DND-41 (cell line): Measurements from ENCODE around the gene JMJD1C.

Experiments used
- ATAC-seq: fragments of 200-7000 bp; cut with Tn5 transposase; 3 replicates; pipeline ENCODE4 v1.9.1; 2021; ENCODE audit warnings: low read depth; ENCODE audit not compliant: insufficient read depth
- DNase-seq: peaks from one replicate; pipeline ENCODE4 v3.0.0-alpha.2; 2020
- H2AFZ ChIP-seq: 2 replicates; pipeline ENCODE4 v1.6.0; 2012; ENCODE audit warnings: low read depth, low read length
- H3K27ac ChIP-seq: 2 replicates; pipeline ENCODE4 v1.5.1; 2012; ENCODE audit warnings: low read length, inconsistent platforms
- H3K27me3 ChIP-seq: fragments of 200-600 bp; sonication (generic); 2 replicates; pipeline ENCODE4 v1.6.0; 2012; ENCODE audit warnings: low read length, mild to moderate bottlenecking, inconsistent platforms; ENCODE audit not compliant: insufficient read depth, poor library complexity
- H3K36me3 ChIP-seq: 2 replicates; pipeline ENCODE4 v1.5.1; 2012; ENCODE audit warnings: low read length, inconsistent platforms; ENCODE audit not compliant: insufficient read depth
- H3K4me1 ChIP-seq: 2 replicates; pipeline ENCODE4 v1.5.1; 2012; ENCODE audit warnings: mild to moderate bottlenecking, low read length; ENCODE audit not compliant: insufficient read depth
- H3K4me2 ChIP-seq: 2 replicates; pipeline ENCODE4 v1.6.0; 2012; ENCODE audit warnings: mild to moderate bottlenecking, moderate library complexity, low read length, inconsistent platforms; ENCODE audit not compliant: insufficient read depth
- H3K4me3 ChIP-seq, 2 experiments: fragments of 200-600 bp in 1 of 2; shearing (Covaris generic) in 1 of 2; 2 replicates each; pipeline ENCODE4 v1.5.1; 2012 to 2016; ENCODE audit warnings: inconsistent platforms in 2 of 2, low read length in 2 of 2, mild to moderate bottlenecking in 2 of 2, low read depth in 1 of 2, moderate library complexity in 1 of 2
- H3K79me2 ChIP-seq: 2 replicates; pipeline ENCODE4 v1.6.0; 2012; ENCODE audit warnings: low read length, inconsistent platforms; ENCODE audit not compliant: insufficient read depth
- H3K9ac ChIP-seq: 2 replicates; pipeline ENCODE4 v1.6.0; 2012; ENCODE audit warnings: low read depth, mild to moderate bottlenecking, inconsistent platforms, low read length, moderate library complexity
- H3K9me3 ChIP-seq: 2 replicates; pipeline ENCODE4 v1.5.1; 2012; ENCODE audit warnings: low read length, moderate library complexity, mild to moderate bottlenecking, inconsistent platforms; ENCODE audit not compliant: insufficient read depth, severe bottlenecking
- H4K20me1 ChIP-seq: 2 replicates; pipeline ENCODE4 v1.6.0; 2012; ENCODE audit warnings: low read length; ENCODE audit not compliant: insufficient read depth
- EZH2 ChIP-seq: IDR thresholded peaks from 3 replicates; pipeline ENCODE4 v1.6.1; 2012; ENCODE audit warnings: borderline replicate concordance, low read depth, mild to moderate bottlenecking, moderate library complexity, low read length, inconsistent platforms; ENCODE audit not compliant: severe bottlenecking
- TF ChIP-seq, protein P1 (sequence below): IDR thresholded peaks from 2 replicates; pipeline ENCODE4 v1.5.1; 2012; ENCODE audit warnings: borderline replicate concordance, low read length, moderate library complexity, mild to moderate bottlenecking; ENCODE audit not compliant: poor library complexity, severe bottlenecking; ENCODE audit errors: extremely low read depth

The JMJD1C gene

DNA sequence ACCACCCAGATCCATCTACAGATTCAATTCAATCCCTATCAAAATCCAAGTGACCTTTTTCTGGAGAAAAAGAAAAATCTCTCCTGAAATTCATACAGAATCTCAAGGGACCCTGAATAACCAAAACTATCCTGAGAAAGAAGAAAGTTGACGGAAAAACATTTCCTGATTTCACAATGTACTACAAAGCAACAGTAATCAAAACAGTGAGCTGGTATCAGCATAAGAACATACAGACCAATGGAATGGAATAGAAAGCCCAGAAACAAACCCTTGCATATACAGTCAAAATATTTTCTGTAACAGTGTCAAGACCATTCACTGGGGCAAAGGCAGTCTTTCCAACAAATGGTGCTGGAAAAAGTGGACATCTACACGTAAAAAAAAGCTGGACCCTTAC, 89.9 kb downstream of the JMJD1C start:
- Histone ChIP-seq H3K36me3 (peaks cover 14% of the 10 kb centered on the region; the same call in 1 of the 2 replicates), H3K27me3 (no peaks in the 10 kb centered on the region), H3K4me3 (no peak overlapping the region), H3K9ac (no peak overlapping the region), H3K27ac (no peak overlapping the region), H4K20me1 (peaks cover 8% of the 10 kb centered on the region; the same call in 1 of the 2 replicates), H3K79me2 (peaks cover 67% of the 10 kb centered on the region), H2AFZ (no peak overlapping the region), H3K9me3 (no peaks in the 10 kb centered on the region), H3K4me2 (no peak overlapping the region), H3K4me1 (no peaks in the 10 kb centered on the region)
- no peak for DNase-seq
- no peak for TF ChIP-seq EZH2
- TF ChIP-seq, protein P1, sequence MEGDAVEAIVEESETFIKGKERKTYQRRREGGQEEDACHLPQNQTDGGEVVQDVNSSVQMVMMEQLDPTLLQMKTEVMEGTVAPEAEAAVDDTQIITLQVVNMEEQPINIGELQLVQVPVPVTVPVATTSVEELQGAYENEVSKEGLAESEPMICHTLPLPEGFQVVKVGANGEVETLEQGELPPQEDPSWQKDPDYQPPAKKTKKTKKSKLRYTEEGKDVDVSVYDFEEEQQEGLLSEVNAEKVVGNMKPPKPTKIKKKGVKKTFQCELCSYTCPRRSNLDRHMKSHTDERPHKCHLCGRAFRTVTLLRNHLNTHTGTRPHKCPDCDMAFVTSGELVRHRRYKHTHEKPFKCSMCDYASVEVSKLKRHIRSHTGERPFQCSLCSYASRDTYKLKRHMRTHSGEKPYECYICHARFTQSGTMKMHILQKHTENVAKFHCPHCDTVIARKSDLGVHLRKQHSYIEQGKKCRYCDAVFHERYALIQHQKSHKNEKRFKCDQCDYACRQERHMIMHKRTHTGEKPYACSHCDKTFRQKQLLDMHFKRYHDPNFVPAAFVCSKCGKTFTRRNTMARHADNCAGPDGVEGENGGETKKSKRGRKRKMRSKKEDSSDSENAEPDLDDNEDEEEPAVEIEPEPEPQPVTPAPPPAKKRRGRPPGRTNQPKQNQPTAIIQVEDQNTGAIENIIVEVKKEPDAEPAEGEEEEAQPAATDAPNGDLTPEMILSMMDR, result no peak
- ATAC-seq, result no peak

DNA sequence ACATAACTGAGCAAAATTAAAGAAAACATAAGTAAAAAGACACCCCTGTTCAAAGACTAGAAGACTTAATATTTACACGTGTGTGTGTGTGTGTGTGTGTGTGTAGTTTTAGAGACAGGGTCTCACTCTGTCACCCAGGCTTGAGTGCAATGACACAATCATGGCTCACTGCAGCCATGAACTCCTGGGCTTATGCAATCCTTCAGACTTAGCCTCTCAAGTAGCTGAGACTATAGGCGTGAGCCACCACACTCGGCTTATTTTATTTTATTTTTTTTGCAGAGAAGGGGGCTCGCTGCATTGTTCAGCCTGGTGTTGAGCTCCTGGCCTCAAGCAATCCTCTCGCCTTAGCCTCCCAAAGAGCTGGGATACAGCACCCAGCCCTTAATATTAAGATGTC, 90.3 kb downstream of the JMJD1C start:
- H2AFZ ChIP-seq, result no peak overlapping the region
- no peak overlapping the region for H3K27ac ChIP-seq
- peaks cover 7% of the 10 kb centered on the region; the same call in 1 of the 2 replicates for H4K20me1 ChIP-seq
- TF ChIP-seq, protein P1, result no peak
- TF ChIP-seq EZH2, result no peak
- H3K27me3 ChIP-seq, result no peaks in the 10 kb centered on the region
- peaks cover 14% of the 10 kb centered on the region; the same call in 1 of the 2 replicates for H3K36me3 ChIP-seq
- no peak overlapping the region for H3K9ac ChIP-seq
- no peak for ATAC-seq
- H3K4me2 ChIP-seq, result no peak overlapping the region
- H3K4me3 ChIP-seq, result no peak overlapping the region
- DNase-seq, result no peak
- no peaks in the 10 kb centered on the region for H3K9me3 ChIP-seq
- peaks cover 64% of the 10 kb centered on the region for H3K79me2 ChIP-seq
- no peaks in the 10 kb centered on the region for H3K4me1 ChIP-seq

DNA sequence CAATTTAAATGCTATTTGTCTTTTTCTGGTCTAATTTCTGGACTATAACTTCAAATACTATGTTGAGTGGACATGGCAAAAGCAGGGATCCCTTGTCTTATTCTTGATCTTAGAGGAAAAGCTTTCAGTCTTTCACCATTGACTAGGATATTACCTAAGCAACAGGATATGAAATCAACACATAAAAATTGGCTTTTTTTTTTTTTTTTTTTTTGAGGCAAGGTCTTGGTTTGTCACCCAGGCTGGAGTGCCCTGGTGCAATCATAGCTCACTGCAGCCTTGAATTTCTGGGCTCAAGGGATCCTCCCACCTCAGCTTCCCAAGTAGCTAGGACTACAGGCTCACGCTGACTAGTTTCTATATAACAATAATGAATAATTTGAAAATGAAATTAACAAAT, 90.8 kb downstream of the JMJD1C start:
- TF ChIP-seq EZH2, result no peak
- TF ChIP-seq, protein P1, result no peak
- Histone ChIP-seq H3K4me1 (no peaks in the 10 kb centered on the region), H3K27me3 (no peaks in the 10 kb centered on the region), H4K20me1 (peaks cover 7% of the 10 kb centered on the region; the same call in 1 of the 2 replicates), H2AFZ (no peak overlapping the region), H3K4me3 (no peak overlapping the region), H3K4me2 (no peak overlapping the region), H3K36me3 (peaks cover 9% of the 10 kb centered on the region; the same call in 1 of the 2 replicates), H3K9ac (no peak overlapping the region), H3K9me3 (no peaks in the 10 kb centered on the region), H3K79me2 (peaks cover 59% of the 10 kb centered on the region), H3K27ac (no peak overlapping the region)
- DNase-seq (no peak), ATAC-seq (no peak)
